ENCODE measurements around the gene PDE2A.

GRCh38 chr11:72528121-72528520 lies 146.1 kb downstream of the PDE2A start:
- TF ChIP-seq CTCF (IDR thresholded peaks at IDR 0.05) (no peak), POLR2AphosphoS5 (IDR thresholded peaks at IDR 0.05) (no peak)

Measured in esophagus muscularis mucosa (tissue), 3 donors.